Activated T-cell treated with anti-CD3 and anti-CD28 coated beads for 48 hours (primary cell): ENCODE measurements around the gene PLEKHA5.

Experiments
- DNase-seq: peaks from one replicate; pipeline ENCODE4 v3.0.0-alpha.2; 2020; ENCODE audit warnings: low read depth

PLEKHA5 gene

GRCh38 chr12:19128485-19128884 lies 1.0 kb upstream of the PLEKHA5 start:
- no peak for DNase-seq

GRCh38 chr12:19129122-19129485 lies 429 bp upstream of the PLEKHA5 start:
- no peak for DNase-seq

- DNase-seq = peak; percentile 4
Measured at GRCh38 chr12:19130224-19131024, 891 bp downstream of the PLEKHA5 start.

GRCh38 chr12:19131025-19131444 lies 1.5 kb downstream of the PLEKHA5 start:
- no peak for DNase-seq

GRCh38 chr12:19138551-19138950 lies 9.0 kb downstream of the PLEKHA5 start:
- DNase-seq = no peak

GRCh38 chr12:19138956-19139355 lies 9.4 kb downstream of the PLEKHA5 start:
- DNase-seq = no peak

GRCh38 chr12:19139615-19140194 lies 10.2 kb downstream of the PLEKHA5 start:
- no peak for DNase-seq

- no peak for DNase-seq
Measured at GRCh38 chr12:19140381-19141236, 11.1 kb downstream of the PLEKHA5 start.

- DNase-seq = no peak
Measured at GRCh38 chr12:19142499-19142898, 13.0 kb downstream of the PLEKHA5 start.

- DNase-seq = no peak
Measured at GRCh38 chr12:19144287-19144686, 14.8 kb downstream of the PLEKHA5 start.

GRCh38 chr12:19144985-19145384 lies 15.5 kb downstream of the PLEKHA5 start:
- DNase-seq = no peak

GRCh38 chr12:19148860-19149259 lies 19.3 kb downstream of the PLEKHA5 start:
- no peak for DNase-seq

GRCh38 chr12:19150273-19150900 lies 20.9 kb downstream of the PLEKHA5 start:
- DNase-seq = no peak

- no peak for DNase-seq
Measured at GRCh38 chr12:19151298-19151697, 21.8 kb downstream of the PLEKHA5 start.

- no peak for DNase-seq
Measured at GRCh38 chr12:19153396-19153795, 23.9 kb downstream of the PLEKHA5 start.

- DNase-seq = no peak
Measured at GRCh38 chr12:19154686-19155085, 25.2 kb downstream of the PLEKHA5 start.

- DNase-seq = no peak
Measured at GRCh38 chr12:19155981-19156734, 26.6 kb downstream of the PLEKHA5 start.

GRCh38 chr12:19158923-19159322 lies 29.4 kb downstream of the PLEKHA5 start:
- DNase-seq = no peak

GRCh38 chr12:19161216-19161615 lies 31.7 kb downstream of the PLEKHA5 start:
- DNase-seq = no peak

- DNase-seq = no peak
Measured at GRCh38 chr12:19165451-19165850, 35.9 kb downstream of the PLEKHA5 start.

GRCh38 chr12:19166387-19166786 lies 36.9 kb downstream of the PLEKHA5 start:
- no peak for DNase-seq

GRCh38 chr12:19166956-19167355 lies 37.4 kb downstream of the PLEKHA5 start:
- DNase-seq = no peak
